Type B pancreatic cell (in vitro differentiated cells): ENCODE results near the gene TIGD4. TPM values are rescaled to one million over a fixed set of nuclear protein-coding genes. Genes with fewer than 3 reads are reported as not detected.

ENCODE experiments used
- DNase-seq: peaks from one replicate; pipeline ENCODE4 v3.0.0; 2021; ENCODE audit warnings: mixed read lengths; ENCODE audit not compliant: unreplicated experiment; ENCODE audit errors: extremely low spot score
- H3K27ac Mint-ChIP-seq: 2 replicates; pipeline ENCODE4 v1.8.0; 2021; ENCODE audit warnings: mild to moderate bottlenecking, mixed read lengths
- H3K27me3 Mint-ChIP-seq: 2 replicates; pipeline ENCODE4 v1.8.0; 2021; ENCODE audit warnings: mixed read lengths
- H3K36me3 Mint-ChIP-seq: 2 replicates; pipeline ENCODE4 v1.8.0; 2021; ENCODE audit warnings: mixed read lengths
- H3K4me1 Mint-ChIP-seq: one replicate; pipeline ENCODE4 v1.8.0; 2021; ENCODE audit warnings: mixed read lengths; ENCODE audit not compliant: unreplicated experiment
- H3K4me3 Mint-ChIP-seq: 2 replicates; pipeline ENCODE4 v1.8.0; 2021; ENCODE audit warnings: mild to moderate bottlenecking, mixed read lengths
- H3K9me3 Mint-ChIP-seq: 2 replicates; pipeline ENCODE4 v1.8.0; 2021; ENCODE audit warnings: mixed read lengths
- total RNA-seq: library from RNA; stranded (reverse); gene quantifications from 2 replicates; pipeline ENCODE4 v1.2.1, GENCODE V29; 2021; ENCODE audit warnings: low replicate concordance
- TF ChIP-seq, protein P1 (sequence below): fragments of 200-600 bp; sonication (generic); conservative IDR thresholded peaks from 2 replicates; pipeline ENCODE4 v1.5.0; 2021; ENCODE audit warnings: antibody characterized with exemption, mild to moderate bottlenecking

Gene TIGD4
- total RNA-seq, 1 donor from 2014 or later = 1.8 TPM

DNA sequence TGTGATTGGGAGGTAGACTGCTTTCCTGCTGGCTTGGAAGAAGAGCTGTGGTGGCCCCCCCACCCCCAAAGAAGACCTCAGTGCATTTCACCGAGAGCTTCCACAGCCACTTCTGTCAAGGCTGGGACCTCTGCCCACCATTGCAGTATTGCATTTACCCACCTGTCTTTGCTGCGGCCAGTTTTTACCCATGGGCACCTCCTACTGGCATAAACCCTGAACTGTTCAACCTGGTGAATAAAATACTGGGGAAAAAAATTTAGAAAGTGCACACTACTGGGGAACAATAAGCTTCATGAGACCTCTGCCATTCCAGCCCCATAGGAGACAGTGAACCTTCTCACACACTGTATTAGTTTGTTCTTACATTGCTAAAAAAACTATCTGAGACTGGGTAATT is 40.5 kb upstream of the TIGD4 start:
- H3K4me3 Mint-ChIP-seq = no peak overlapping the region
- no peak overlapping the region for H3K27ac Mint-ChIP-seq
- DNase-seq = no peak
- H3K4me1 Mint-ChIP-seq = no peaks in the 10 kb centered on the region
- H3K36me3 Mint-ChIP-seq = peaks cover 53% of the 10 kb centered on the region
- no peaks in the 10 kb centered on the region for H3K27me3 Mint-ChIP-seq
- H3K9me3 Mint-ChIP-seq = peaks cover 37% of the 10 kb centered on the region
- TF ChIP-seq, protein P1, sequence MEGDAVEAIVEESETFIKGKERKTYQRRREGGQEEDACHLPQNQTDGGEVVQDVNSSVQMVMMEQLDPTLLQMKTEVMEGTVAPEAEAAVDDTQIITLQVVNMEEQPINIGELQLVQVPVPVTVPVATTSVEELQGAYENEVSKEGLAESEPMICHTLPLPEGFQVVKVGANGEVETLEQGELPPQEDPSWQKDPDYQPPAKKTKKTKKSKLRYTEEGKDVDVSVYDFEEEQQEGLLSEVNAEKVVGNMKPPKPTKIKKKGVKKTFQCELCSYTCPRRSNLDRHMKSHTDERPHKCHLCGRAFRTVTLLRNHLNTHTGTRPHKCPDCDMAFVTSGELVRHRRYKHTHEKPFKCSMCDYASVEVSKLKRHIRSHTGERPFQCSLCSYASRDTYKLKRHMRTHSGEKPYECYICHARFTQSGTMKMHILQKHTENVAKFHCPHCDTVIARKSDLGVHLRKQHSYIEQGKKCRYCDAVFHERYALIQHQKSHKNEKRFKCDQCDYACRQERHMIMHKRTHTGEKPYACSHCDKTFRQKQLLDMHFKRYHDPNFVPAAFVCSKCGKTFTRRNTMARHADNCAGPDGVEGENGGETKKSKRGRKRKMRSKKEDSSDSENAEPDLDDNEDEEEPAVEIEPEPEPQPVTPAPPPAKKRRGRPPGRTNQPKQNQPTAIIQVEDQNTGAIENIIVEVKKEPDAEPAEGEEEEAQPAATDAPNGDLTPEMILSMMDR = no peak

DNA sequence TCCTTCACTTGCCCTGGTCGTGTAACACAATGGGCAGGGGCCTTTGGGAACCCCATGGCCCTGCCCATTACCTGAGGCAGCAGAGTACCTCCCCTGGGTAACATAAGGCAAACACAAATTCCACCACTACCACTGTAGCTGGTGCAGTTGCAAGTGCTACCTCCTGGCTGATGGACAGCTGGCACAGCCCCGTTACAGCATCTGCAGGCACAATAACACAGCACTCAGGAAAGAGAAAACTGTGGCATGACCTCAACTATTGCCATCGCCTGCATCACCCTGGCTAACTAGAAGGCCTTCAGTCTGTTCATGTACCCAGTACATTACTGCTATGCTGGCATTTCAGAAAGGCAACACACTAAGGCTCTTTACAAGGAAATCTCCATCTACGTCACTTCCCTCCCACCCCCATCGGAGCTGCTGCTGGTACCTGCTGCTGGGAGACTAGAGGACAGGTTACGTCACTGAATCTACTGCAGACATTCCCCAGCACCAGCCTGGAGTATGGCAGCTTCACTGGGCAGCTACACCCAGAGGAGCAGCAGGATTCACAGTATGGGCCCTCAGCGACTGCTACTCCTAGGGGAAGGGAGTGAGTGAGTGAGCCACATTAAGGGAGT is 39.6 kb upstream of the TIGD4 start:
- TF ChIP-seq, protein P1 = no peak
- H3K9me3 Mint-ChIP-seq = peaks cover 40% of the 10 kb centered on the region
- H3K36me3 Mint-ChIP-seq = peaks cover 62% of the 10 kb centered on the region

DNA sequence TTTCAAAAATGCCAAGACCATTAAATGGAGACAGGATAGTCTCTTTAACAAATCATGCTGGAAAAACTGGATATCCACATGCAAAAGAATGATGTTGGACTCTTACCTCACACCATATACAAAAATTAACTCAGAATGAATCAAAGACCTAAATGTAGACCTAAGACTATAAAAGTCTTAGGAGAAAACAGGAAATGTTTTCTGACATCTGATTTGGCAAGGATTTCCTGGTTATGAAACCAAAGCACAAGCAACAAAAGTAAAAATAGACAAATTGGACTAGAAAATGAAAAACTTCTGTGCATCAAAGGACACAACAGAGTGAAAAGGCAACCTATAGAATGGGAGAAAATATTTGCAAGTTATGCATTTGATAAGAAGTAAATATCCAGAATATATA is 37.8 kb upstream of the TIGD4 start:
- TF ChIP-seq, protein P1 = no peak
- DNase-seq = no peak
- H3K4me1 Mint-ChIP-seq = no peaks in the 10 kb centered on the region
- no peaks in the 10 kb centered on the region for H3K27me3 Mint-ChIP-seq
- H3K4me3 Mint-ChIP-seq = no peak overlapping the region
- no peak overlapping the region for H3K27ac Mint-ChIP-seq
- H3K9me3 Mint-ChIP-seq = peaks cover 40% of the 10 kb centered on the region
- H3K36me3 Mint-ChIP-seq = peaks cover 68% of the 10 kb centered on the region

More for the DNA sequence above, 39.6 kb upstream of the TIGD4 start:
- no peak for DNase-seq
- no peak overlapping the region for H3K4me3 Mint-ChIP-seq
- no peaks in the 10 kb centered on the region for H3K27me3 Mint-ChIP-seq
- H3K27ac Mint-ChIP-seq = no peak overlapping the region
- H3K4me1 Mint-ChIP-seq = no peaks in the 10 kb centered on the region

DNA sequence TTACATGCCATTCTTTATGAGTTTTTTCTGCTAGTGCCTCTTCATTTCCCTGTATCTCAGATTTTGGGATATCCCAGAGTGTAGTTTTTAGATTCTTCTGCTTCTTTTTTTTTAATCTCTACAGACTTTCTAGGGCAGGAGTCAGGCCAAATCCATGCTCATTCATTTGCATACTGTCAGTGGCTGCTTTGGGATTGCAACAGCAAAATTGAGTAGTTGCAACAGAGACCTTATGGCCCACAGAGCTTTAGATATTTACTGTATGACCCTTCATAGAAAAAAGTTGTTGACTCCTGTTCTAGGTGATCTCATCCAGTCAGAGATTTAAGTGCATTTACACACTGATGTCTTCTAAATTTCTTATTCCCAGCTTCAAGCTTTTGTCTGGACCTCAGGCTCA is 35.5 kb upstream of the TIGD4 start:
- H3K36me3 Mint-ChIP-seq = peaks cover 65% of the 10 kb centered on the region
- H3K9me3 Mint-ChIP-seq = peaks cover 20% of the 10 kb centered on the region
- no peaks in the 10 kb centered on the region for H3K27me3 Mint-ChIP-seq

DNA sequence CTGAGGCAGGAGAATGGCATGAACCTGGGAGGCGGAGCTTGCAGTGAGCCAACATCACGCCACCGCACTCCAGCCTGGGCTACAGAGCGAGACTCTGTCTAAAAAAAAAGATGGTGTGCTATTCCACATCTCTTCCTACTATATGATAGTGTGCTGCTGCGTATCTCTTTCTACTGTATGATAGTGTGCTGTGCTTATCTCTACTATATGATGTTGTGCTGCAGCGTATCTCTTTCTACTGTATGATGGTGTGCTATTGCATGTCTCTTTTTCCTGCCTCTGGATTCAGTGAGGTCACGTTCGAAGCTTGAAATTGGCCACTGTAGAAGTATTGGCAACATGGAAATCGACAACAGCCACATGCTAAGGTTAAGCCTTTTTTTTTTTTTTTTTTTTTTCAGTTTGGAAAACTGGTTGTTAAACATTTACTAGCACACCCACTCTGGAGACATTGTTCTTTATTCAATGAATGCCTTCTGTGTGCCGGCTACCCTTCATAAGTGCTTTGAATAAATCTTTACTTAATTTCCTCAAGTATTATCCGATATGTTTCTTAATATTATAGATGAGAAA is 31.3 kb upstream of the TIGD4 start:
- Mint-ChIP-seq H3K36me3 (peaks cover 60% of the 10 kb centered on the region), H3K9me3 (peaks cover 12% of the 10 kb centered on the region), H3K4me1 (peaks cover 9% of the 10 kb centered on the region), H3K4me3 (no peak overlapping the region), H3K27ac (no peak overlapping the region), H3K27me3 (no peaks in the 10 kb centered on the region)
- TF ChIP-seq, protein P1 = no peak
- DNase-seq = no peak

More for the DNA sequence above, 35.5 kb upstream of the TIGD4 start:
- TF ChIP-seq, protein P1 = no peak
- H3K4me3 Mint-ChIP-seq = no peak overlapping the region
- no peak overlapping the region for H3K27ac Mint-ChIP-seq
- DNase-seq = no peak
- no peaks in the 10 kb centered on the region for H3K4me1 Mint-ChIP-seq
